RWPE1 (cell line): ENCODE measurements around the gene SF3B3.

ENCODE experiments used
- CTCF ChIA-PET: fragments of 350-600 bp; sonication (Branson Sonifier 250); formaldehyde crosslinking; extraction: SDS; loops from one replicate; lab custom pipeline; 2021; lab: Yijun Ruan, JAX
- POLR2A ChIA-PET: fragments of 400-600 bp; formaldehyde crosslinking; extraction: SDS; loops from one replicate; lab custom pipeline; 2020; ENCODE audit warnings: antibody characterized with exemption; ENCODE audit not compliant: low non-redundant PET; lab: Yijun Ruan, JAX
- DNase-seq: peaks from one replicate; pipeline ENCODE4 v3.0.0; 2012; ENCODE audit warnings: low spot score
- H3K27ac ChIP-seq: fragments of 450-650 bp; 2 replicates; pipeline ENCODE4 v1.5.1; 2017
- TF ChIP-seq, protein P1 (sequence below): fragments of 450-650 bp; conservative IDR thresholded peaks from 2 replicates; pipeline ENCODE4 v1.5.1; 2017; ENCODE audit warnings: low read depth, mild to moderate bottlenecking

Gene SF3B3

DNA sequence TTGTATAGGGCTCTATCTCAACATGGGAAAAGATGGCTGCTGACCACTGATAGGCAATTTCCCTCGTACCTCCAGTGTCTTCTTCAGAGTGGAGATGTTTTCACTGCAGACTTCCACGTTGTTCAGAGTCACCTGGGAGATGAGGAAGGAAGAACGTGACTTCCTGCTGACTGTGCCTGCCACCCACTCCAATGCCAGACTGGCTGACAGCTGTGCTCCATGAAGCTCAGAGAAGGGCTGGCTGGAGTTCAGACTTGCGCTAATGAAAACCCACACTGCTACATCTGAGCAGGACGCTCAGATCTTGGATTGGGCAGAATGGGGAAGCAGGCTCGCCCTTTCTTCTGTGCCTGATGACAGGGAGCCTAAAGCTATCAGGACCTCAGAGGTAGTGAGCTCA, 33.4 kb upstream of the SF3B3 start:
- CTCF ChIA-PET, result interaction anchor here (0.8 kb wide), 1 partner anchor 12 kb away, joined by 3 read pairs; no protein-coding TSS in a partner anchor
- TF ChIP-seq, protein P1, sequence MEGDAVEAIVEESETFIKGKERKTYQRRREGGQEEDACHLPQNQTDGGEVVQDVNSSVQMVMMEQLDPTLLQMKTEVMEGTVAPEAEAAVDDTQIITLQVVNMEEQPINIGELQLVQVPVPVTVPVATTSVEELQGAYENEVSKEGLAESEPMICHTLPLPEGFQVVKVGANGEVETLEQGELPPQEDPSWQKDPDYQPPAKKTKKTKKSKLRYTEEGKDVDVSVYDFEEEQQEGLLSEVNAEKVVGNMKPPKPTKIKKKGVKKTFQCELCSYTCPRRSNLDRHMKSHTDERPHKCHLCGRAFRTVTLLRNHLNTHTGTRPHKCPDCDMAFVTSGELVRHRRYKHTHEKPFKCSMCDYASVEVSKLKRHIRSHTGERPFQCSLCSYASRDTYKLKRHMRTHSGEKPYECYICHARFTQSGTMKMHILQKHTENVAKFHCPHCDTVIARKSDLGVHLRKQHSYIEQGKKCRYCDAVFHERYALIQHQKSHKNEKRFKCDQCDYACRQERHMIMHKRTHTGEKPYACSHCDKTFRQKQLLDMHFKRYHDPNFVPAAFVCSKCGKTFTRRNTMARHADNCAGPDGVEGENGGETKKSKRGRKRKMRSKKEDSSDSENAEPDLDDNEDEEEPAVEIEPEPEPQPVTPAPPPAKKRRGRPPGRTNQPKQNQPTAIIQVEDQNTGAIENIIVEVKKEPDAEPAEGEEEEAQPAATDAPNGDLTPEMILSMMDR, result no peak
- no peak for DNase-seq
- no peak overlapping the region for H3K27ac ChIP-seq
- POLR2A ChIA-PET, result no interaction called here

DNA sequence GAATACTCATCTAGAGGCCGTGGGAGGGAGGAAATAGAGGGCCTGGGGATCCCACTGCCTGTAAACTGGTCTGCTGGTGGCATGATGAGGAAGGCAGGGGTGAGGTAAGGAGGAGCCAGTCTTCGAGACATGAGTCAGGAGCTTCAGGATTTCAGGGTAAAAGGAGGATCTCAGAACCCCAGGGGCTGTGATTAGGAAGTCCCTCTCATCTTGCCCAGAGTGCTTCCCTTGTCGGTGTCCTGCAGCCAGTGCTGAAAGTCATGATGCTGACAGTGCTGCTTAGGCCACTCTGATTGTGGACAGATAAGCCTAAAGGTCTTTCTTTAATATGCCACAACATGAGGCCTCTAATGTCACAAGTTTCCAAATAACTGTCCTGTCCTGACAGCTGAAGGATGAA, 29.8 kb upstream of the SF3B3 start:
- ChIA-PET POLR2A (no interaction called here), CTCF (no interaction called here)
- TF ChIP-seq, protein P1, result no peak
- DNase-seq, result no peak
- H3K27ac ChIP-seq, result no peak overlapping the region

DNA sequence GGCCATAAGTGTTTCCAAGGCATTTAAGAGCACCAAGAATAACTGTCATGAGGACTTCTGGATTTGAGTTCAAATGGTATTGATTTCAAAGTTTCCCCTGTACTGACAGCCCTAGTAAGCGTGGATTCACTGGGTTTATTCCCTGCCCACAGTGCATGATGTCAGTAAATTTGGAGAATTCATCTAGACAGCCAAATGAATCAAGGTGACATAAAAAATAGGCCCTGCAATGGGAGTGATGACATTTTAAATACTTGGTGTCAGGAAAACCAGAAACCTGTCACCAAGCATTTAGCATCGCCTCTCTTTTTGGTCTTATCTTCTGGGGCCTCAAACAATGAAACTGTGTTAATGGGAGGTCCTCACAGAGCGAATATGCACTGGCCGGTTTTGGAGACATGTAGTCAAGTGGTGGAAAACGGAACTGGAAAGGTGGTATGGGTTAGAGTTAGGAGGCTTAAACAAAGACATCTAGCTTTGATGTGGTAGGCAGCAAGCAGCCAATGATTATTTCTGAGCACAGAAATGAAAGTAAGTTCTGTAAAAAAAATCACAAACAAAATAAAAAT, 29.3 kb upstream of the SF3B3 start:
- no peak for DNase-seq
- ChIA-PET POLR2A (no interaction called here), CTCF (no interaction called here)
- TF ChIP-seq, protein P1, result no peak
- H3K27ac ChIP-seq, result no peak overlapping the region

DNA sequence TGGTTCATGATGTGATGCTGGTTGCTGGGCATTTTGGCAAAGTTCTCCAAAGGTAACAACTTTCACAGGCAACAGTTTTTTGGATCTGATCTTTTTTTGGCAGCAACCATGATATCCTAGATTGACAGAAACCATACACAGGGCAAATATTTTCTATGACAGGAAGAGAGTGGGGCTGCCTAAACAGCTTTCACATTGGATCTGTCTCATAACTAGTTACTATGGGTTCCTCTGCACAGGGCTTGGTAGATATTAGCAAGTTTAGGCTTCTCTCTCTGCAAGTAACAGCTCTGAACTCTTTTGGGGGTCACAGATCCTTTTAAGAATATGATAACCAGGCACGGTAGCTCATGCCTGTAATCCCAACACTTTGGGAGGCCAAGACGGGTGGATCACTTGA, 28.8 kb upstream of the SF3B3 start:
- no peak for DNase-seq
- TF ChIP-seq, protein P1, result no peak
- ChIA-PET POLR2A (interaction anchor here (0.6 kb wide), 1 partner anchor 9 kb away, joined by 3 read pairs; no protein-coding TSS in a partner anchor), CTCF (no interaction called here)
- H3K27ac ChIP-seq, result no peak overlapping the region

DNA sequence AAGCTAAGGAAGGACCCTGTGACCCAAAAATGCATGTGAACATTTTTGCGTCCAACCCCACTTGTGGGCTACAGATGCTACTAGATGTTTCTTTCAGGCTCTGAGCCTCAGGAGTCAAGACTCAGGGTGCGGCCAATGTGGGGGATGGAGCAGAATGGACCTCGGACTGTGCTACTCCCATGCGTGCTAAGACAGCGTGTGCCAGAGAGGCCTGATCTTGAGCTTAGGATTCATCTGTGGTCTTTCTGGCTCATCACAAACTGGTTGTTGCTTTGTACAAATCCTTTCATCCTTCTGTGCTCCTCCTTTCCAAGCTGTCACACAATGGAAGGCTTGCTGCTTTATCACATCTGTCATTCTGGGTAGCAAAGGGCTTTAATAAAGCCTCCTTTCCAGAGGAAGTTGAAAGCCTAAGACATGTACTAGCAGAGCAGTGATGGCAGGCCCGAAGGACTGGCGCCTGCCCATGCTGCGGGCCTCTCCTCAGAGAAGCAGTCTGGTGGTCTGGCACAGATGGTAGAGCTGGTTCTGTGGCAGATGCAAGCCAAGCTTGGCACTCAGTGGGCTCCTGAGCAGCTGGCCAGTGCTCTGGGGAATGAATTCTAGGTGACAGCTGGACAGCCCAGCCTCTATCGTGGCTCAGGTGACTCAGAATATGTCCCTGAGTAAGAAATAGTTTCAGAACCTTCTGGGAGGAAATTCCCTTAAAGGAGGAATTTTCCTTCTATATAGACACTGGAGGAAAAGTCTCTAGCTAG, 28.0 kb upstream of the SF3B3 start:
- POLR2A ChIA-PET, result interaction anchor here (0.6 kb wide), 1 partner anchor 9 kb away, joined by 3 read pairs; no protein-coding TSS in a partner anchor
- TF ChIP-seq, protein P1, result no peak
- H3K27ac ChIP-seq, result no peak overlapping the region
- no peak for DNase-seq
- CTCF ChIA-PET, result interaction anchor here (0.5 to 1.1 kb wide), 3 partner anchors 10 to 168 kb away, joined by 3 read pairs; no protein-coding TSS in a partner anchor

DNA sequence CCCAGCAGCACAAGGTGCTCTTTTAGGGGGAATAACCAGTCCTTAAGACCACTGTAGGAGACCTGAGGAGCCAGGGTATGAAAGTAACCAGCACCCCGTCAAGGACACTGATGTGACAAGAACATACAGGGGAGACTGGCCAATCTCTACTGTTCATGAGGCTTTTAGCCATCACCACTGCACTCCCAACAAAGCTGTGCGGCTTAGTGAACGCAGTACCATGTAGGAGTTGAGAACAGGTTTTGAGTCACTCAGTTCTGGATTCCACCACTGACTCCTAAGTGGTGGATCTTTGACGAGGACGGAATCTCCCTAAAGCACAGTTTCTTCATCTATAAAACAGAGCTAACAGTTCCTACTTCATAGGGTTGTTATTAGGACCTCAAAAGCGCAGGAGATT, 27.1 kb upstream of the SF3B3 start:
- ChIA-PET POLR2A (no interaction called here), CTCF (interaction anchor here (0.6 to 1.1 kb wide), 2 partner anchors 25 to 228 kb away, joined by 3 read pairs; no protein-coding TSS in a partner anchor)

More for the DNA sequence above, 27.1 kb upstream of the SF3B3 start:
- DNase-seq, result no peak
- H3K27ac ChIP-seq, result no peak overlapping the region
- TF ChIP-seq, protein P1, result no peak
